HepG2 (cell line): ENCODE data around the gene CAPN8. TPM values are rescaled to one million over a fixed set of nuclear protein-coding genes. Genes with fewer than 3 reads are reported as not detected.

Experiments
- FOXA3 ChIP-seq: IDR thresholded peaks from 2 replicates; pipeline ENCODE4 v1.6.1; 2016; ENCODE audit warnings: missing genetic modification reagents, missing compliant biosample characterization
- FOXP1 ChIP-seq, 2 experiments: fragments of 450-650 bp in 1 of 2; IDR thresholded peaks; 2 replicates each; pipeline ENCODE4 v1.6.1; 2017 to 2018; ENCODE audit warnings: antibody characterized with exemption in 1 of 2
- NCOA2 ChIP-seq: sonication (generic); formaldehyde crosslinking; IDR thresholded peaks from 2 replicates; pipeline ENCODE4 v1.8.0; 2022; ENCODE audit warnings: inconsistent platforms
- NCOR1 ChIP-seq: fragments of 200-600 bp; sonication (generic); IDR thresholded peaks from 2 replicates; pipeline ENCODE4 v1.7.0; 2017; ENCODE audit warnings: antibody characterized with exemption, low read length, borderline replicate concordance
- NRL ChIP-seq: sonication (generic); formaldehyde crosslinking; IDR thresholded peaks from 2 replicates; pipeline ENCODE4 v1.5.0; 2020; ENCODE audit warnings: missing genetic modification reagents, mild to moderate bottlenecking, moderate library complexity, borderline replicate concordance
- SALL1 ChIP-seq: sonication (generic); formaldehyde crosslinking; IDR thresholded peaks from 2 replicates; pipeline ENCODE4 v1.8.0; 2022; ENCODE audit warnings: mild to moderate bottlenecking, missing genetic modification reagents
- SKIL ChIP-seq: sonication (generic); formaldehyde crosslinking; IDR thresholded peaks from 2 replicates; pipeline ENCODE4 v1.8.0; 2022; ENCODE audit warnings: missing genetic modification reagents, mild to moderate bottlenecking, moderate library complexity, borderline replicate concordance
- ZNF713 ChIP-seq: sonication (generic); formaldehyde crosslinking; IDR thresholded peaks from 2 replicates; pipeline ENCODE4 v1.4.0; 2020; ENCODE audit warnings: mild to moderate bottlenecking, missing genetic modification reagents
- polyA plus RNA-seq, 8 experiments: library from polyadenylated mRNA; depleted of rRNA in 3 of 8; stranded (reverse) in 7 of 8; unstranded in 1 of 8; fragments of >200 nt; fragmentation: Illumina TruSeq in 4 of 8; extraction: Trizol in 4 of 8; gene quantifications; 2 replicates each; pipeline versions ENCODE4 v1.2.1 to v1.2.3, GENCODE V29; 2011 to 2016; ENCODE audit warnings: low read depth in 4 of 8, missing spikeins in 1 of 8, mixed read lengths in 1 of 8; ENCODE audit not compliant: insufficient read depth in 1 of 8
- total RNA-seq, 5 experiments: library from RNA; depleted of rRNA; stranded (reverse); fragments of >200 nt; fragmentation: Illumina TruSeq; extraction: Trizol; gene quantifications; 2 replicates each; pipeline ENCODE4 v1.2.3, GENCODE V29; 2016; ENCODE audit warnings: low read depth in 1 of 5
- TF ChIP-seq, protein P1 (sequence below): sonication (generic); formaldehyde crosslinking; IDR thresholded peaks from 2 replicates; pipeline ENCODE4 v1.8.0; 2022; ENCODE audit warnings: missing genetic modification reagents, mild to moderate bottlenecking, borderline replicate concordance
- TF ChIP-seq, protein P2 (sequence below): sonication (generic); formaldehyde crosslinking; IDR thresholded peaks from 2 replicates; pipeline ENCODE4 v1.4.0; 2020; ENCODE audit warnings: missing genetic modification reagents, borderline replicate concordance

Gene CAPN8
- total and polyA plus RNA-seq, 2 of the 13 experiments (the other 11 are each of a cell fraction or from before 2014, with no cell fraction given), result 0.20 to 0.25 TPM

DNA sequence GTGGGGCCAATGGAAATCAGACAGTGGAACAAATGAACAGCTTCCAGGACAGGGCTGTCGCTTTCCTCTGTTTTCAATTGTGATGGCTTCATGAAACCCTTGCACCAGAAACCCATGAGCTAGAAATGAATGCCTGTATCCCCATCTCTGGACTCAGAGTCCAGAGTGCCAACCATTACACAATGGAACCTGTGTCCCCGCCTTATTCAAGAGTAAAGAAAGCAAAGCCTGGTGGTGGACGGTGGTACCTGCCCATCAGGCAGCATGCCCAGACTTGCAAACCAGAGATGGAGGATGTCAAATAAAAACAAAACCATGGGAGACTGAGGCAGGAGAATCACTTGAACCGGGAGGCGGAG, 42.5 kb upstream of the CAPN8 start (continued):
- TF ChIP-seq SKIL (CRISPR knock-in tag), result no peak
- TF ChIP-seq NRL (CRISPR knock-in tag), result no peak
- TF ChIP-seq, protein P1, sequence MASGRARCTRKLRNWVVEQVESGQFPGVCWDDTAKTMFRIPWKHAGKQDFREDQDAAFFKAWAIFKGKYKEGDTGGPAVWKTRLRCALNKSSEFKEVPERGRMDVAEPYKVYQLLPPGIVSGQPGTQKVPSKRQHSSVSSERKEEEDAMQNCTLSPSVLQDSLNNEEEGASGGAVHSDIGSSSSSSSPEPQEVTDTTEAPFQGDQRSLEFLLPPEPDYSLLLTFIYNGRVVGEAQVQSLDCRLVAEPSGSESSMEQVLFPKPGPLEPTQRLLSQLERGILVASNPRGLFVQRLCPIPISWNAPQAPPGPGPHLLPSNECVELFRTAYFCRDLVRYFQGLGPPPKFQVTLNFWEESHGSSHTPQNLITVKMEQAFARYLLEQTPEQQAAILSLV, result 0 out of 2 replicates have a peak, but pooled peaks have one; percentile 57
- TF ChIP-seq SALL1, result peak; percentile 28; the same call in 1 of the 2 replicates
- peak; percentile 58 for TF ChIP-seq FOXA3
- TF ChIP-seq ZNF713 (CRISPR knock-in tag), result no peak
- no peak for TF ChIP-seq FOXP1 (IDR thresholded peaks at IDR 0.05)
- TF ChIP-seq FOXP1 (CRISPR knock-in tag; IDR thresholded peaks at IDR 0.05), result peak; percentile 24; the same call in 1 of the 2 replicates
- peak; percentile 94 for TF ChIP-seq NCOR1
- TF ChIP-seq NCOA2 (CRISPR knock-in tag), result peak; percentile 51; the same call in 1 of the 2 replicates
- TF ChIP-seq, protein P2, sequence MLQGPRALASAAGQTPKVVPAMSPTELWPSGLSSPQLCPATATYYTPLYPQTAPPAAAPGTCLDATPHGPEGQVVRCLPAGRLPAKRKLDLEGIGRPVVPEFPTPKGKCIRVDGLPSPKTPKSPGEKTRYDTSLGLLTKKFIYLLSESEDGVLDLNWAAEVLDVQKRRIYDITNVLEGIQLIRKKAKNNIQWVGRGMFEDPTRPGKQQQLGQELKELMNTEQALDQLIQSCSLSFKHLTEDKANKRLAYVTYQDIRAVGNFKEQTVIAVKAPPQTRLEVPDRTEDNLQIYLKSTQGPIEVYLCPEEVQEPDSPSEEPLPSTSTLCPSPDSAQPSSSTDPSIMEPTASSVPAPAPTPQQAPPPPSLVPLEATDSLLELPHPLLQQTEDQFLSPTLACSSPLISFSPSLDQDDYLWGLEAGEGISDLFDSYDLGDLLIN (CRISPR knock-in tag), result no peak
- TF ChIP-seq, all 625 proteins: peak for 78
